Embryonic facial prominence (tissue), 1 donor: ENCODE results near the gene RDH14.

Source experiments
- DNase-seq: peaks from one replicate; pipeline ENCODE4 v3.0.0-alpha.2; 2016; ENCODE audit errors: extremely low spot score

The RDH14 gene

DNA sequence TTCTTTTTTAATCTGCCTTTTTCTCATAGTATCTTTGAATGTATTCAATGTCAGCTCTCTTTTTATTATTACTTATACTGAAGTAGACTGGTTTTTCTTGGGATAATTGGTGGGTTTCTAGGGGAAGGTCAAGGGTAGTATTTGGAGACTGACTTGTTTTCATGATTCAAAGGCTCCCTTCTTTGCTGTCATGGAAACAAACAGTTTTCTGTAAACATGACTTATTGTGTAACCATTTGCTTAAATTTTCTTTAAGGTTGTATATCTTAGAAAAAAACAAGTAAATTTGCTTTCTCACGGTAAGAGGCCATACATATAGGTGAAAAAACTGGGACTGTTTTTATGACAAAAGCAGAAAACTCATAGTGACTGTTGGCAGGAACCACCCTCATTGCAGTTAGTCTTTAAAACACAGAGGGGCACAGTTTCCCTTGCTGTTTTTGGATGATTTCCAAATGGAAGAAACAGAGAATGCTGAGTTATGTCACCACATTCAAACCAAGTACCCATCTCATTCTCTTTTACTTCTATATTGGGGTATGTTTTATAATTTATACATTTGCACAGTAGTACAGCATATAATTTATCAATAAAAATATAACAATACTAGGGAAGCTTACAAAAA lies 5.8 kb upstream of the RDH14 start:
- no peak for DNase-seq

DNA sequence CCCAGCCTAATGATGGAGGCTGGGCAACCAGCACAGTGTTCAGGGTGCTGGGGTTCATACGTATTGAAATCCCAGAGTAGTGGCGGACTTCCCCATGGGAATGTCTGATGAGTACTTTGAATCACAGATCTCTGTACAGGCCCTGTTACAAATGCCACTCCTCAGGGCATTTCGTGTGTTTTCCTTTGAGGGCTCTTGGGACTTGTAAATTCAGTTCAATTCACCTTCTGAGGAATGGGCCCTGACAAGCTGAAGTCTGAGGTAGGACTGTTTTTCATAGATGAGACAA lies 288 bp upstream of the RDH14 start:
- DNase-seq, result no peak

DNA sequence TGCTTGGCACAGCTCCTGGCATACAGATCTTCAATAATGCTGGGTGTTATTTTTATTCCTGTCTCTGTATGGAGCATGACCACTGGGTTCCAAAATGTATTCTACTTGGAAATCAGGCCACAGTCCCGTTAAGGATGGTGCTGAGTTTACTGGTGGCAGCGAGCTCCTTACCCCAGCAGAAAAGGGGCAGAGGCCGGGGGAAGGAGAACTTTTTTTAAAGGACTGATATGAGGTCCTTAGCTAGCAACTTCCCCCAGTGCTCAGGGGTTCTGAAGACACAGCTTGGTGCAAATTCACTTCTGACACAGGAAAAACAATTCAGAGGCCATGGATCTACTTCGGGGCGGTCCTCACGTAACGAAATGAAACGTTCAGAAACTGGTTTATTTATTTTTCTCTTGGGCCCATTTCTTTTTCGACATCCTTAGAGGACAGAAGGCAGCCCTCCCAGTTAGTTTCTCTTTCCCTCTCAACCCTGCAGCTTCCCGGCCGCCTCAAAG lies 872 bp downstream of the RDH14 start:
- DNase-seq, result no peak

DNA sequence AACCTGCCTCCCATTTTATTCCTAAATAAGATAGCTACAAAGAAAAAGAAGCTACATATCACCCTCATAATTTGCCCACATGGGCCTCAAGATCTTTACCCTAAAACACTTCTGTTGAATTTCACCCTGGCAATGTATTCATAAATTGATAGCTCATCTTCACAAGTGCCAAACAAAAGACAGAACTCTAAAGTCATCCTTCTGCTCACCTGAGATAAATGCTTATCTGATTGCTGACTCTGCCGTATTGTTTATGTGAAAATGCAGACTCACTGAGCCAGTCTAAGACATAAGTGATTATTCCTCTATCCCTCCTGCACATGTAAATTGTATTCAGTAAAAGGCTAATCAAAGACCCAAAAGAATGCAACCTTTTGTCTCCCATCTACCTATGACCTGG lies 2.0 kb downstream of the RDH14 start:
- DNase-seq, result no peak

DNA sequence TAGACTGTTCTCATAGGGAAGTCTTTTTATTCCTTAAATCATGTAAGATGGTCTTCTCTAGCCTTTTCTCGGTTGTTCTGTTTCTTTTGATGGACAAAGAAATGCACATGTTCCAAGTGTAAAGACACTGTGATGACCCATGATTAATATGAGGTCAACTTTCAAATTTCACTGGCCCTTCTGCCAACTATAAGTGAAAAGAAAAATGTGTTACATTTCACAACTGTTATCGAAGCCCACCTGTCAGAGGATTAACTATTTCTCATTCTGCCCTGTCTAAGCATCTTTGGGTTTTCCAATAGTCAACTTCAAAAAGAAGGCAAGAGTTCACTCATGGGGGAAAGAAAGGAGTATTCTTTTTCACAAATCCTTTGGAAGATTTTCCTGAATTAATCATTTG lies 3.3 kb downstream of the RDH14 start:
- DNase-seq, result no peak

DNA sequence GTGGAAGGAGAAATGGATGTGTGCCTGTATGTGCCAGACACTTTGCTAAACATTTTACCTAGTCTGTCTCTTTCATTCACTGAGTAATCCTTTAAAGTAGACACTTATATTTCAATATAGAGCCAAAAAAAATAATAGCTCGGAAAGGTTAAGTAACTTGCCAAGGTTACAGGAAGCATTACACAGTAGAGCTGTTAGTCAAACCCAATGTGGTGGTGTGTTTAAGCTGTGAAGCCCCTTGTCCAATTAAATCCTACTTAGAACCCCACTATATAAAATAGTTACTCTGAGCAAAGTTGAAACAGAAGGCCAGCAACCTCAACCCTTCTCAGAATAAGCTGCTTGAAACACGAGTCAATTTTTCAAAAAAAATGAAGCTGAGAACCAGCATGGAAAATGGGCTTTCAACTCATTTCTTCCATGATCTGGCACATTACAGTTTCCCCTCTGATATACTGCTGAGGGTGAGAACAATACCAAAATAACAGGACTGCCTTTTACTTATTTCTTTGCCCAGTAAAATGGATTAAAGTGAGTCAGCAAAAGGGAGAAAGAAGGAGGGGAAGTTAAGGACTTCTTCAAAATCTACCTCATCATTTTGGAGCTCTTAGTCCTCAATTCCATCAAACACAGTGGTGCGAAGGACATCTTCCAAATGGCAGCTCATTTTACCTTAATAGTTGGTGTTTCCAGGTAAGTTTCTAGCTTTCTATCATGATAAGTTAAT lies 7.9 kb downstream of the RDH14 start:
- no peak for DNase-seq

GRCh38 chr2:18551623-18552022 lies 8.8 kb downstream of the RDH14 start:
- no peak for DNase-seq

- DNase-seq, result no peak
Observed at GRCh38 chr2:18551169-18551568, 9.3 kb downstream of the RDH14 start.

DNA sequence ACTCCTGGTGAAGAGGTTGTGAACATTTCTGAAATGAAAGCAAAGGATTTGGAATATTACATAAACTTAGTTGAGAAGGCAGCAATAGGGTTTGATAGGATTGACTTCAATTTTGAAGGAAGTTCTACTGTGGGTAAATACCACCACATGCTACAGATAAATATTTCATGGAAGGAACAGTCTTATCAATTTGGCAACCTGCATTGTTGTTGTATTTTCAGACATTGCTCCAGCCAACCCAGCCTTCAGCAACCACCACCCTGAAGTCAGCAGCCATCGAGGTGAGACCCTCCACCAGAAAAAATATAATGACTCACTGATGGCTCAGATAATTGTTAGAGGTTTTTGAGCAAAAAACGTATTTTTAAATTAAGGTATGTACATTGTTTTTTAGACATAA lies 10.0 kb downstream of the RDH14 start:
- DNase-seq, result no peak

DNA sequence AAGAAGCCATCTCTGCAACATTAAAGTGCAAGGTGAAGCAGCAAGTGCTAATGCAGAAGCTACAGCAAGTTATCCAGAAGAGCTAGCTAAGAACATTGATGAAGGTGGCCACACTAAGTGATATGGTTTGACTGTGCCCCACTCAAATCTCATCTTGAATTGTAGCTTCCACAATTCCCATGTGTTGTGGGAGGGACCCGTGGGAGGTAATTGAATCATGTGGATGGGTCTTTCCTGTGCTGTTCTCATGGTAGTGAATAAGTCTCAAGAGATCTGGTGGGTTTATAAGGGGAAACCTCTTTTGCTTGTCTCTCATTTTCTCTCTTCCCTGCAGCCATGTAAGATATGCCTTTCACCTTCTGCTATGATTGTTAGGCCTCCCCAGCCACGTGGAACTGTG lies 11.4 kb downstream of the RDH14 start:
- DNase-seq, result no peak

- DNase-seq, result no peak
Observed at GRCh38 chr2:18548621-18549020, 11.8 kb downstream of the RDH14 start.

DNA sequence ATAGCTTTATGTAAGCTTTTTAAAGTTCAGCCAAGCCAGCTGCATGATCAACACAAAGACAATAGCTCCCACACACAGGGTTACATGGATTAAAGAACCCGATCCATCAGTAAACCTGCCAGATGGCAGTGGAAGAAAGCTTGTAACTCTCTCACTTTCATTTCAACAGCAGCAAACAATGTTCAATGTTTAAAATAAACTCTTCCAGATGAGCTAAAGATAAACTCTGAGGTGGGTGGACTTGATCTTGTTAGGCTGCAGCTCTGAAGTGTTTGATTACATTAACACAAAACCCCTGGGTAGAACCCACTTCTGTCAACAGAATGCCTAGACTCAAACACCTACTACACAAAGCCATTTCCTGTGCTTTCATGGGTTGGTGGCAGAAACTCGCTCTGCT lies 13.9 kb downstream of the RDH14 start:
- no peak for DNase-seq

GRCh38 chr2:18545384-18545783 lies 15.1 kb downstream of the RDH14 start:
- DNase-seq, result no peak

DNA sequence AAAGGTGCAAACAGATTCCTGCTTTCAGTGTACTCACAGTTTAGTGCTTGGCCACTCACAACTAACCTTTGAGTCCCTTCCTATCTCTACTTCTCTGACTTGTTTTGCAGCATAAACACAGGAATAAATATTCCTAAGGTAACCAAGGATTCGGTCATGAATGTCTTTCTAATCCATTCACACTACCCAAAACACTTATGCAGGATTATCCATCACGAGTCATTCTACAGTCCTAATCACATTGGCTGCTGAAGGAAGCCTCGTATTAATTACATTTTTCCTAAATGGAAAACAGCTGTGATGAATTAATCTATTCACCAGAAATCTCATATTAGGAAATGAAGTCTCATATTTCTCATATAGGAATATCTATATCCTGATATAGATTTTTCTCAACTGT lies 16.3 kb downstream of the RDH14 start:
- DNase-seq, result no peak

DNA sequence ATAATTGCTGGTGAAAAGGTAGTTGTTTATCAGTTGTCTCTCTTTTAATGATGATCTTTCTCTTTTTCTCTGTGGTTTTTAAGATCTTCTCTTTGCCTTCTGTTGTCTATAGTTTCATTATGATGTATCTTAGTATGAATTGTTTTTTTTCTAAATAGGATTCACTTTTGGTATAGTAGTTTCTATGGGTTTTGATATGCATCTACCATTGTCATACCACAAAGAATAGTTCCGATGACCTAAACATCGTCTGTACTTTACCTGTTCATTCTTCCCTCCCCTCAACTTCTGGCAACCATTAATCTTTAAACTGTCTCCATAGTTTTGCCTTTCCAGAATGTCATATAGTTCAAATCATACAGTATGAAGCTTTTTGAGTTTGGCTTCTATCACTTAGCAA lies 19.6 kb downstream of the RDH14 start:
- no peak for DNase-seq

DNA sequence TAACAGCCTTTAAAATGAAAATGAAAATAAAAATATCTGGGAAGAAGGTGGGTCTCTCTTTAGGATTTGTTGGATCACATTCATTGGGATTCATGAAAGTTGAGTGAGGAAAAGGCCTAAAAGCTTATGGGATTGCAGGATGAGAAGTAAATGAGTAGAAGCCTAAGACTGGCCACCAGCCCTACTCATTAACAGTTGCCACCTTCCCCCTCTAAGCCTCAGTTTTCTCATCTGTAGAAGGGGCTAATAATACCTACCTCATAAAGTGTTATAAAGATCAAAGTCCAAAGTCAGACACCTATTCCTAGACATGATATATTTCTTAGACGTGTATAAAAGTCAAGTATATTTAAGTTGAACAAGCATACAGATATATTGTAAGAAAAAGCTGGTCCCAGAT lies 23.8 kb downstream of the RDH14 start:
- DNase-seq, result no peak

GRCh38 chr2:18536100-18536499 lies 24.4 kb downstream of the RDH14 start:
- DNase-seq, result no peak

- no peak for DNase-seq
Observed at GRCh38 chr2:18531194-18531593, 29.3 kb downstream of the RDH14 start.

DNA sequence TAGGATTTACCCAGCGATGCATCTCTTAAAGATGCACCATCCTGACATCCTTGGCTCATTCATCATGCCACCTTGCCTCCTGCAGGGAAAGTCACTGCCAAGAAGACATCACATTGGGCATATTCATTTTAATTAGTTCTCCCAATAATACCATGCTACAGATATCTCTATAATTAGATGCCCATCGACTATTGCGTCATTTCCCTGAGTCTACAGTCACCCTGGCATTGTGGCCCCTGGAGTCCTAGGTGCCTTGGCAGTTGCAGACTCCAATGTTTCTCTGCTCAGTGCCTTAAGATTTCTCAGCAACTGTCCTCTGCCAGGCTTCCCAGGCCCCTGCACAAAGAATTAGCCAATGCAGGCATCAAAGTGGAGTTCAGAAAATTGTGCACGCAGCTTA lies 32.6 kb downstream of the RDH14 start:
- no peak for DNase-seq

DNA sequence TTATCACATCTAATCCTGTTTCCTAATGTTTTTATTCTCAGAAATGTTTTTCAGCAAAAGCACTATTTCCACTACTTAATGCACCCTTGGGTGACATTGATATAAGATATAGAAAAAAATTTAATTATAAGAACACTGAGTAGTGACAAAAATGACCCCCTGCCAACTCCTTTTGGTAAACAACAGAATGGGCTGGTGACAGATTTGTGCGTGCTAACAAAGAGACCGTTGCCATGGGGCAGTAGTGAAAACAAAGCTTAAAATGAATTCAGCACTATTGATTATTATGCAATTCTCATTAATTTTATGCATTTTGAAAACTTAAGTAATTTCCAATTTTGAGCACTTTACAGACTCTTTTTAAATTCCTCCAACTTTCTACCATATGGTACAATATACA lies 33.1 kb downstream of the RDH14 start:
- DNase-seq, result no peak

DNA sequence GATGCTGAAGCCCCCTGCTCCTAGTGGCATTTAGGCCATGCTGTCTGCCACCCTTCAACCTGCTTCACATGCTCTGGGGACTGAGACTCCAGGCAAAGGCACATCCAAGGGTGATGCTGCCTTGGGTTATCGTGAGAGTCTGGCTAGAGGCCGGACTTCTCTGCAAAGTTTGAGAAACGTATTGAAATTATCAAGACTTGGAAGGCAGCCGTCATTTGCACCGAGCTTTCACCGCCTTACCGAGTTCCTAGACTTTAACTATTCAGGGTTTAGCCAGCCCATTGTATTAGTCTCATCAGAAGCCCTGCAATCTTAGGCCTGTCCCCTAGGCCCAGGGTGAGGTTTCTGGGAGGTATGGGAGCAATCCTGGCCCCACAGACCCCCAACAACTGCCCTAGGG lies 34.0 kb downstream of the RDH14 start:
- no peak for DNase-seq

- DNase-seq, result no peak
Observed at GRCh38 chr2:18525852-18526251, 34.6 kb downstream of the RDH14 start.

DNA sequence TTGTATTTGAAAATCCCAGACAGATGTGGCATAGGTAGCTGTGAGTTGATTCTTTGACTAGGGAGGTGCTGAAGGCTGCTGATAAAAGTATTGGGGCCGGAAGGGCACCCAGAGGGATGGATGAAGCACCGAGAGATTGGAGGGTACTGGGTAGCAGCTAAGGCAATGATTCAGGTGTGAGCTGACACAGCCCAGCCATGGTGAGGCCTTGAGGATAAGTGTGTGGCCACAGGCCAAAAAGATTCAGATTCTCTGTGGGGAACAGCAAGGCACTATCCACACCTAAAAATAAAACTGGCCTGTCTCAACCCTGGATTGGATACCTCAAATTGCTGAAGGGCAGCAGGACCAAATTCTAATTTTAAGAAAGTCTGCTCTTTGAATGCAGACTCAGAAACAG lies 35.2 kb downstream of the RDH14 start:
- no peak for DNase-seq
